HEK293 (cell line): ENCODE results near the gene LRRN4.

Experiments used
- CTCF ChIP-seq: fragments of 450-650 bp; formaldehyde crosslinking; IDR thresholded peaks from 2 replicates; pipeline ENCODE4 v1.5.1; 2016; ENCODE audit warnings: missing biosample characterization, missing genetic modification characterization
- OSR2 ChIP-seq: fragments of 450-650 bp; formaldehyde crosslinking; IDR thresholded peaks from 2 replicates; pipeline ENCODE4 v1.5.1; 2016; ENCODE audit warnings: missing biosample characterization, missing genetic modification characterization
- PRDM10 ChIP-seq: fragments of 450-650 bp; formaldehyde crosslinking; IDR thresholded peaks from 2 replicates; pipeline ENCODE4 v1.5.1; 2016; ENCODE audit warnings: missing biosample characterization, missing genetic modification characterization
- REPIN1 ChIP-seq: fragments of 450-650 bp; formaldehyde crosslinking; IDR thresholded peaks from 2 replicates; pipeline ENCODE4 v1.5.1; 2017; ENCODE audit warnings: missing biosample characterization, missing genetic modification characterization, low read depth
- TCF7L2 ChIP-seq: IDR thresholded peaks from 2 replicates; pipeline ENCODE4 v1.6.1; 2011; ENCODE audit warnings: low read depth, mild to moderate bottlenecking, inconsistent platforms, low read length, moderate library complexity, borderline replicate concordance
- ZBTB48 ChIP-seq: fragments of 450-650 bp; formaldehyde crosslinking; IDR thresholded peaks from 2 replicates; pipeline ENCODE4 v1.5.1; 2016; ENCODE audit warnings: missing biosample characterization, missing genetic modification characterization
- ZBTB8A ChIP-seq: fragments of 450-650 bp; formaldehyde crosslinking; IDR thresholded peaks from 2 replicates; pipeline ENCODE4 v1.5.1; 2016; ENCODE audit warnings: missing biosample characterization, missing genetic modification characterization
- ZNF121 ChIP-seq: fragments of 450-650 bp; formaldehyde crosslinking; IDR thresholded peaks from 2 replicates; pipeline ENCODE4 v1.5.1; 2016; ENCODE audit warnings: missing biosample characterization, missing genetic modification characterization
- ZNF274 ChIP-seq, 2 experiments: fragments of 200-500 bp in 1 of 2; fragments of 450-650 bp in 1 of 2; sonication (Bioruptor generic) in 1 of 2; formaldehyde crosslinking in 1 of 2; IDR thresholded peaks; 2 replicates each; pipeline versions ENCODE4 v1.5.1 to v1.6.1; 2014 to 2016; ENCODE audit warnings: borderline replicate concordance in 1 of 2, inconsistent platforms in 1 of 2, low read length in 1 of 2, missing biosample characterization in 1 of 2, missing genetic modification characterization in 1 of 2
- ZNF324 ChIP-seq: fragments of 450-650 bp; formaldehyde crosslinking; IDR thresholded peaks from 2 replicates; pipeline ENCODE4 v1.5.1; 2016; ENCODE audit warnings: missing biosample characterization, missing genetic modification characterization
- ZNF48 ChIP-seq: fragments of 450-650 bp; formaldehyde crosslinking; IDR thresholded peaks from 2 replicates; pipeline ENCODE4 v1.5.1; 2016; ENCODE audit warnings: missing biosample characterization, missing genetic modification characterization
- ZNF791 ChIP-seq: fragments of 450-650 bp; formaldehyde crosslinking; IDR thresholded peaks from 2 replicates; pipeline ENCODE4 v1.5.1; 2016; ENCODE audit warnings: missing biosample characterization, missing genetic modification characterization
- ZSCAN18 ChIP-seq: fragments of 450-650 bp; formaldehyde crosslinking; IDR thresholded peaks from 2 replicates; pipeline ENCODE4 v1.5.1; 2016; ENCODE audit warnings: missing biosample characterization, missing genetic modification characterization

GRCh38 chr20:6008254-6008653 is 45.6 kb downstream of the LRRN4 start:
- TF ChIP-seq ZNF791 (tag by site-specific recombination) (no peak), ZNF324 (tag by site-specific recombination) (no peak), ZBTB48 (tag by site-specific recombination) (no peak), PRDM10 (tag by site-specific recombination) (no peak), CTCF (tag by site-specific recombination) (no peak), ZNF121 (tag by site-specific recombination) (no peak), TCF7L2 (no peak), ZNF274 (IDR thresholded peaks at IDR 0.05; ENCODE audit: low read length) (no peak), ZNF274 (tag by site-specific recombination; IDR thresholded peaks at IDR 0.05; ENCODE audit: borderline replicate concordance) (no peak), ZNF48 (no peak), REPIN1 (tag by site-specific recombination) (no peak), ZBTB8A (no peak), ZSCAN18 (tag by site-specific recombination) (no peak), OSR2 (no peak)
